GM12878 (cell line): ENCODE data around the gene ZC3H6.

Source experiments
- BMI1 ChIP-seq: fragments of 450-650 bp; IDR thresholded peaks from 2 replicates; pipeline ENCODE4 v1.6.1; 2016; ENCODE audit warnings: mild to moderate bottlenecking, moderate library complexity, borderline replicate concordance
- RFX5 ChIP-seq: IDR thresholded peaks from 2 replicates; pipeline ENCODE4 v1.6.1; 2011; ENCODE audit warnings: low read depth, low read length, improper control_type of control experiment
- TF ChIP-seq, protein P1 (sequence below): fragments of 450-650 bp; conservative IDR thresholded peaks from 2 replicates; pipeline ENCODE4 v1.6.1; 2017; ENCODE audit warnings: mild to moderate bottlenecking, moderate library complexity

DNA sequence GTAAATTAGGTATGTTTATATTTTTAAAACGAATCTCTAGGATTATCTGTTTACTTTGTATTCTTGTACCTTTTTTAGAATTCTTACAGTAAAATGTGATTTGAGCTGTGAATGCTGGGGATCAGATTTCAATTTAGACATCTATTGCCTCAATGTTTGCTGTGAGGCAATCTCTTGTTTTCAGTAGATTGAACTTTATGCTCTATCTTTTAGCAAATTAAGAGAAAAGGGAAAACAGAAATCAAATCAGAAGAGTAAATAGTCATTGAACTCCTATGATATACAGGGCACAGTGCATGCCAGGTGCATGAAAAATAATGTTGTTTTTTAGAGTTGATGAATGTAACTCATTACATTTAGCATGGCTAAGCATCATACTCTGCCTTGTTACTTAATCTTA, 39.5 kb downstream of the ZC3H6 start:
- TF ChIP-seq BMI1 (no peak), RFX5 (no peak)
- TF ChIP-seq, protein P1, sequence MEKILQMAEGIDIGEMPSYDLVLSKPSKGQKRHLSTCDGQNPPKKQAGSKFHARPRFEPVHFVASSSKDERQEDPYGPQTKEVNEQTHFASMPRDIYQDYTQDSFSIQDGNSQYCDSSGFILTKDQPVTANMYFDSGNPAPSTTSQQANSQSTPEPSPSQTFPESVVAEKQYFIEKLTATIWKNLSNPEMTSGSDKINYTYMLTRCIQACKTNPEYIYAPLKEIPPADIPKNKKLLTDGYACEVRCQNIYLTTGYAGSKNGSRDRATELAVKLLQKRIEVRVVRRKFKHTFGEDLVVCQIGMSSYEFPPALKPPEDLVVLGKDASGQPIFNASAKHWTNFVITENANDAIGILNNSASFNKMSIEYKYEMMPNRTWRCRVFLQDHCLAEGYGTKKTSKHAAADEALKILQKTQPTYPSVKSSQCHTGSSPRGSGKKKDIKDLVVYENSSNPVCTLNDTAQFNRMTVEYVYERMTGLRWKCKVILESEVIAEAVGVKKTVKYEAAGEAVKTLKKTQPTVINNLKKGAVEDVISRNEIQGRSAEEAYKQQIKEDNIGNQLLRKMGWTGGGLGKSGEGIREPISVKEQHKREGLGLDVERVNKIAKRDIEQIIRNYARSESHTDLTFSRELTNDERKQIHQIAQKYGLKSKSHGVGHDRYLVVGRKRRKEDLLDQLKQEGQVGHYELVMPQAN, result no peak
